Sigmoid colon (tissue), 4 donors: ENCODE measurements around the gene TPSB2.

ENCODE experiments used
- POLR2AphosphoS5 ChIP-seq, 4 donors: sonication (generic); formaldehyde crosslinking; IDR thresholded peaks; one replicate each; pipeline ENCODE4 v1.6.1; 2017; ENCODE audit warnings: antibody characterized with exemption in 4 of 4
- TF ChIP-seq, protein P1 (sequence below), 4 experiments: fragments of 450-650 bp in 3 of 4; fragments of 200-600 bp in 1 of 4; IDR thresholded peaks; one replicate each; pipeline ENCODE4 v1.5.1; 2016 to 2019; ENCODE audit warnings: antibody characterized with exemption in 4 of 4, mild to moderate bottlenecking in 3 of 4, moderate library complexity in 2 of 4

DNA sequence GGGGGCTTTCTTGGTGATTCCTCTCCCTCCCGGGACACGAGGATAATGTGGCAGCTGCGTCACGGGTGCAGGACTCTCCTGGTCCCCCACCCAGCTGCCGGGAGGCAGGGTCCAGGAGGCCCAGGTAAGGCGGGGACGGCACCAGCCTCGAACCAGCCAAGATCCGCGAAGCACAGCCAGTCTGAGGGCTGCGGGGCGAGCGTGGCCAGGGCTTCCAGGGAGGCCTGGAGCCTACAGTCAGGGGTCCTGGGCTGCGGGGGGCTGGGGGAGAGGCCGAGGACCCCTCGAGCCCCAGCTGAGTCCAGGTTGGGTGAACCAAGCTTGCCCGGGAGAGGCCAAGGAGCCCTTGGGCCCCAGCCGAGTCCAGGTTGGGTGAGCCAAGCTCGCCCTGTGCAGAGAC, 35.8 kb upstream of the TPSB2 start:
- TF ChIP-seq, protein P1, sequence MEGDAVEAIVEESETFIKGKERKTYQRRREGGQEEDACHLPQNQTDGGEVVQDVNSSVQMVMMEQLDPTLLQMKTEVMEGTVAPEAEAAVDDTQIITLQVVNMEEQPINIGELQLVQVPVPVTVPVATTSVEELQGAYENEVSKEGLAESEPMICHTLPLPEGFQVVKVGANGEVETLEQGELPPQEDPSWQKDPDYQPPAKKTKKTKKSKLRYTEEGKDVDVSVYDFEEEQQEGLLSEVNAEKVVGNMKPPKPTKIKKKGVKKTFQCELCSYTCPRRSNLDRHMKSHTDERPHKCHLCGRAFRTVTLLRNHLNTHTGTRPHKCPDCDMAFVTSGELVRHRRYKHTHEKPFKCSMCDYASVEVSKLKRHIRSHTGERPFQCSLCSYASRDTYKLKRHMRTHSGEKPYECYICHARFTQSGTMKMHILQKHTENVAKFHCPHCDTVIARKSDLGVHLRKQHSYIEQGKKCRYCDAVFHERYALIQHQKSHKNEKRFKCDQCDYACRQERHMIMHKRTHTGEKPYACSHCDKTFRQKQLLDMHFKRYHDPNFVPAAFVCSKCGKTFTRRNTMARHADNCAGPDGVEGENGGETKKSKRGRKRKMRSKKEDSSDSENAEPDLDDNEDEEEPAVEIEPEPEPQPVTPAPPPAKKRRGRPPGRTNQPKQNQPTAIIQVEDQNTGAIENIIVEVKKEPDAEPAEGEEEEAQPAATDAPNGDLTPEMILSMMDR (IDR thresholded peaks at IDR 0.05): no peak
- TF ChIP-seq POLR2AphosphoS5 (IDR thresholded peaks at IDR 0.05): no peak
